COR-L47 (cell line): ENCODE data around the gene IL32.
A peak's percentile ranks its signal among the peaks of the same experiment; 100 is the strongest.

Experiments used
- DNase-seq: peaks from one replicate; lab custom pipeline; 2025; lab: John Stamatoyannopoulos, UW

The IL32 gene

GRCh38 chr16:3027983-3028715, 37.3 kb upstream of the IL32 start:
- peak; percentile 85 for DNase-seq

DNA sequence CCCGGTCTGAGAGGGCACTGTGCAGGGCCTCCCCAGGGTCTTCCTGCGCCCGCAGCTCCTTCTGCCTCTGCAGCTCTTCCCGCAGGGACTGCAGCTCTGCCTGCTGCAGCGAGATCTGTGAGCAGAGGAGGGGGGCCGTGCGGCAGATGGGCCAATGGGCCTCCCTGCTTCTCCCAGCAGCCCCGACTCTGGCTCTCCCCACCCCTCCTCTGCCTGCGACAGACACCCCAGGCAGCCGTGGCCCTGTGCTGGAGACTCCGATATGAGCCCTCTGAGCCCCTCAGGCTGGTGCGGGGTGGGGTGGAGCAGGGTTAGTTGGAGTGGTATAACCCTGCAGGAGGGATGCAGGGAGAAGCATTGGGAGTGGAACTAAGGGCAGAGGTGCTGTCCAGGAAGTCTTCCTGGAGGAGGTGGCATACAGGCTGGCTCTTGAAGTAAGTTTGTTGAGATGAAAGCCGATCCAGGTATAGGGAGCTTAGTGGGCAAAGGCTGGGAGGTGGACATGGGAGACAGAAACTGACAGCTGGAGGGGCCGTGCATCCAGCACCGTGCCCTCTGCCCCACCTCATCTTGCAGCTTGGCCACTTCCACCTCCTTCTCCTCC, 36.6 kb upstream of the IL32 start:
- DNase-seq = no peak

DNA sequence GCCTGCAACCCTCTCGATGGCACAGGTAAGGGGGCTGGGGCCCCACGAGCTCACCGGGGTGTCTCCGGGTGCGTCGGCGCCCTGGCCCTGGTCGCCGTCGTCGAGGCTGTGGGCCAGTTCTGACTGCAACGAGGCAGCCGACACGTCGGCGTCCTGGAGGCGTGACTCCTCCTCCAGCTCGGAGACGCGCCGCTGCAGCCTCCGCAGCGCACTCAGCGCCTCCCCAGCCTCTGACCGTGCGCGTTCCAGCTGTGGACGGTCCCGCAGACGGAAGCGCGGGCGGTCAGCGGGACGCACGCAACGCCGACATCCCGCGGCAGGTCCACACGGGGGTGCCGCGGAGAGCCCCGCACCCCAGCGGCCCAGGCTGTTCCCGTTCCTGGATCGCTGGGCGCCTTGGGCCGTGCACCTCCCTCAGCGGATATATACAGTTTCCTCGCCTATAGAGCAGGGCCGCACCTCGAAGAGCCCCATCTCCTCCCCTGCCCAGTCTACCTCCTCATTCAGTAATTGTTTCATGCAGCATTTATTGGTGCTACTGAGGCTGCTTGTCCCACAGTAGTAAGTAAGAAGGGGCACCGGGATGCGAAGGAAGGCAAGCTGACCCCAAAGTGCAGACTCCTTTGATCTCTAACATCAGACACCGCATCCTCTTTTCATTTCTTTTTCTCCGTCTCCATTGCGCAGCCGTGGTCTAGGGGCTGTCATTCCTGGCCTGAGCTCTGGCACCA, 35.8 kb upstream of the IL32 start:
- DNase-seq = no peak

DNA sequence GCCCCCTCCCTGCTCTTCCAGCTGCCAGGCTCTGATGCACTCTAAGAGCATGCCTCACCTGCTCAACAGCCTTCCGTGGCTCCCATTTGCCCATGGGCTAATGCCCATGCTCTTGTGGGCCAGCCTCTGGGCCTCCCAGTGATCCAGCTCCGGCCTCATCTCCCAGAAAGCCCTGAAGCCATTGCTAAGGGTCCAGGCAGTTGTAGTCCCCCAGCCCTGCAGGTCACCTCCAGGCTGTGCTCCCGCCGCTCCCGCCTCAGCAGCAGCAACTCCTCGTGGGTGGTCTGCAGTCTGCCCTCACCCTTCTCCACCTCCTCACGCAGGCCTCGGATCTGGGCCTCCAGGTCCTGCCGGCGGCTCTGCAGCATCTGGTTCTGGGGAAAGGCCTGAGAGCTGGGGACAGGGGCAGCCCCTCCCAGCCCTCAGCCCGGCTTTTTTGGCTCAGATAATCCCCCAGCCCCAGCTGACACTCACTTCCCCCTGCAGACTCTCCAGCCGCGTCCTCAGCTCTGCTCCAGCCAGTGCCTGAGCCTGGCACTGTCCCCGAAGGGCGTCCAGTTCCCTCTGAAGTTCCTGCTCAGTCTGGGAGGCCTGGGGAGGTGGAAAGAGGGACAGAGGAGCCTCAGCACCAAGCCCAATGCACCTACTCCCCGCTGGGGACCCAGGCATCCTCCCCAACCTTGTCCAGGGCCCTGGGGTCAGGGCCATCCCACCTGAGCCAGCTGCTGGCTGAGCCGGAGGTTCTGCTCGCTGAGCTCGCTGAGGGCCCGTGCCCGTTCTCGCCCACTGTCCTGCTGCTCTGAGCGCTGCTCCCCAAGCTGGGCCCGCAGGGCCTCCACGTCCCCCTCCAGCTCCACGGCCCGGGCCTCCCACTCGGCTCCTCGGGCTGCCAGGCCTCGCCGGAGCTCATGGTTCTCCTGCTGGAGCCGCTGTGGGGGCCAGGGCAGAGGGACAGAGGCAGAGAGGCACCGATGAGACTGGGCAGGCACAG, 34.9 kb upstream of the IL32 start:
- no peak for DNase-seq

DNA sequence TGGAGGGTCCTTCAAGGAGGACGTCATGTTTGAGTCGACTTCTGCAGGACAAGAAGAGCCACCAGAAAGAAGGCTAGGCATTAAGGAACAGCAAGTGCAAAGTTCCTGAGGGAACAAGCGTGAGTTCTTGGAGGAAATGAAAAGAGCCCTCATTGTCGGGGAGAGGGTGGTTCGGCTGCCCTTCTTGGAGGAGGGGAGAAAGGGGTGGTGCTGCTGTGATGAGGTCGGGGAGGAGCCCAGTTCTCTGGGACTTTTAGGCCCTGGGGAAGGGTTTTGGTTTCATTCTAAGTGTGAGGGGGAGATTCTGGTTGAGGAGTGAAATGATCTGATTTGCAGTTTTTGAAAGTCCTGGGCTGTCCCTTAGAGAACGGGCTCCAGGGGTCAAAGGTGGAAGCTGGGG, 32.8 kb upstream of the IL32 start:
- no peak for DNase-seq

DNA sequence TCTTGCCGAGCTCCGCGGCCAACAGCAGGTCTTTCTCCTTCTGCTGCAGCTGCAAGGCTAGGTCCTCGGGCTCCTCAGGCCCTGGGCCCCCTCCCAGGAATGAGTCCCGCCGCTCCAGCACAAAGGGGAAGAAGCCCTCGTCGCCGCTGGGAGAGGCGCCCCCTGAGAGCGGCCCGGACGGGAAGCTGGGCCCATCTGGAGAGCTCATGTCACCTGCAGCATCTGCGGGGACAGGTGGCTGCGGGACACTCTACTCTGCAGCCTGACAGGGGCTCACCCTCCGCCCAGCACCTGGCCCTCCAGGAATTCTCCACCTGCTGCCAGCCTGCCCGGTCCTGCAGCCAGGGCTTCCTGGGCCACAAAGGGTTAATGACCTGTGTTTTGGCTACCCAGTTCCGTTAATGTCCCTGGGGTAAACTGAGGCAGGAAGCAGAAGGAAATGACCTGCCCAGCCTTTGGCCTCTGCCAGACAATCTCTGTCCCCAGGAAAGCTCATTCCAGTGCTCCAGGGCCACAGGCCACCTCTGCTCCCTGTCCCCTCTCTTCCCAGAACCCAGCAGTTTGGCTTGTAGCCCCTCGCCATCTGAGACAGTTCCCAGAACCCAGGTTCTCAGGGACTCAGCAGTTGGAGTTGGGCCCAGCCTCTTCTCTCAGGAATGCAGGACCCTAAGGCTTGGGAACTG, 30.0 kb upstream of the IL32 start:
- DNase-seq = no peak

DNA sequence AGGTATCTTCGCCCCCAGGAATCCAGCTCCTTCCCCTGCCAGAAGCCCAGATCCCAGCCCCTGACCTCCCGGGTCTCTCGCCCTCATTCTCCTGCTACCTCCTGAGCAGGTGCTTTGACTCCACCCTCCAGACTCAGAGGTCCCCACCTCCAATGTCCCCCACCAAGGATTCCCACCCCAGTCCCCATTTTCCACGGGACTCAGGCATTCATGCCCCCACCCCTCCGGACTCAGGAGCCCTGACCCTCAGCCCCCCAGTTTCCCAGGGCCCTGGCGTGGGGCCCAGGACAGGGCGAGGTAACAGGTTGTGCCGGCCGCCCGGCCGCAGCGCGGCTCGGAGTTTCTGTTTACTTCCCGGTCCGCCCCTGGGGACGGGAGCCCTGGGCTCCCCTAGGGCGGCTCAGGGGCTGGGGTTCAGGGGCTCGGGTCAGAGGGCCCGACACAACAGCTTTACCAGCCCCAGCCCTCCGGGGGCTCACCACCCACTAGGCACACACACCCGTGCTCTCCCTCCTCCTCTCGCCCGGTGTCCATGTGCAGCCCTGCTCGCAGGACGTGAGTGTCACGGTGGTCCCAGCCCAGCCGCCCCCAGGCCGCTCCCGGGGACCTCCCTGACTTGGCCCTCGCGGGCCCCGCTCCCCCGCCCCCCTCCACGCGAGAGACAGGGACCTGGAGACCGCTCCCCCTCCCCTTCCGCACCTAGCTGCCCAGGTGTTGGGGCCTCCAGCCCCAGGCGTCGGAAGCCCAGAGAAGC, 29.3 kb upstream of the IL32 start:
- DNase-seq = no peak

GRCh38 chr16:3036726-3037315, 28.6 kb upstream of the IL32 start, which contains the start of gene BICDL2:
TSS of gene BICDL2 (minus strand) at chr16:3036944. CDS start at chr16:3035496, 1,448 bp downstream.
- no peak for DNase-seq

- no peak for DNase-seq
These were observed 27.2 kb upstream of the IL32 start for GRCh38 chr16:3038256-3038655.

GRCh38 chr16:3038896-3039295, 26.5 kb upstream of the IL32 start:
- DNase-seq = no peak

DNA sequence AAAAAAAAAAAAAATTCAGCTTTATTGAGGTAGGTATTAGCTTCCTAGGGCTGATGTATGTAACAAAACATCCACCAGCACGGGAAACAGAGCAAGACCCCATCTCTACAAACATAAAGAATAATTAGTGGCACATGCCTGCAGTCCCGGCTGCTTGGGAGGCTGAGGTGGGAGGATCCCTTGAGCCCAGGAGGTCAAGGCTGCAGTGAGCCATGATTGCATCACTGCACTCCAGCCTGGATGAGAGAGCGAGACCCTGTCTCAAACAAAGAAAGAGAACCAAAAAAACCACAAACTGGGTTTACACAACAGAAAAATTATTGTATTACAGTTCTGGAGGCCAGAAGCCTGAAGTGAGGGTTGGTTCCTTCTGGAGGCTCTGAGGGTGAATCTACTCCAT, 23.1 kb upstream of the IL32 start:
- DNase-seq = no peak

DNA sequence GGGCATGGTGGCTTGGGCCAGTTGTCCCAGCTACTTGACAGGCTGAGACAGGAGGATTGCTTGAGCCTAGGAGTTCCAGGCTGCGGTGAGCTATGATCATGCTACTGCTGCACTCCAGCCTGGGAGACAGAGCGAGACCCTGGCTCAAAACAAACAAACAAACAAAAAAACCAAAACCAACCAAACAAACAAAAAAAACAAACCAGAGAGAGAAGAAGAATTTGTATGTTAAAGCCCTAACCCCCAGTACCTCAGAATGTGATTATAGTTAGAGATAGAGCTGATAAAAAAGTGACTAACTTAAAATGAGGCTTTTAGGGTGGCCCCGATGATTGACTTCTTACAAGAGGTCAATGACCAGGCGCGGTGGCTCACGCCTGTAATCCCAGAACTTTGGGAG, 20.7 kb upstream of the IL32 start:
- no peak for DNase-seq

GRCh38 chr16:3045758-3046640, 19.4 kb upstream of the IL32 start, which contains the start of gene MMP25:
TSS of gene MMP25 (plus strand) at chr16:3046561. CDS start at chr16:3046918, 357 bp downstream.
- no peak for DNase-seq

DNA sequence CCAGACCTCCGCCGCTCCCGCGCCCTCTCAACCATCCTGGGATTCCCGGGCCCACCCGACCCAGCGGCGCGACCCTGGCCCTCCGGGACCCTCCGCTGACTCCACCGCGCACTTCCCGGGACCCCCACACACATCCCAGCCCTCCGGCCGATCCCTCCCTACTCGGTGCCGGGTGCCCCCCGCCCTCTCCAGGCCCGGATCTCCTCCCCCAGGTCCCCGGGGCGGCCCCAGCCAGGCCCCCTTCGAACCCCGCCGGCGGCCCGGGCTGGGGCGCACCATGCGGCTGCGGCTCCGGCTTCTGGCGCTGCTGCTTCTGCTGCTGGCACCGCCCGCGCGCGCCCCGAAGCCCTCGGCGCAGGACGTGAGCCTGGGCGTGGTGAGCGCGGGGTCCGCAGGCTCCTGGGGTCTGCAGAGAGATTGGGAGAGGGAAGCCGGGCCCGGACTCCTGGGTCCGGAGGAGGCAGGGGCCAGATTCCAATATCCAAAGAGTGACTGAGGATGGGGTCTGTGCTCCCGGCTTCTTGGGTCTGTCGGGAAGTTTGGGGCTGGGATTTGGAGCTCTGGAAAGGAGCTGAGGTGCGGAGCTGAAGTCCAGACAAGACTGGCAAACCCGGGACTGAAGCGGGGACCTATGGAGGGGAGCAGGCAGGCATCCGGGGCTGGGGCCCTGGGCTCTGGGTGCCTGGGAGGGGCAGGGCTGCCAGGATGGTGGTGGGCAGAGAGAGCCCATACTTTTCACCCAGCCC, 18.6 kb upstream of the IL32 start:
- DNase-seq = no peak

- no peak for DNase-seq
These were observed 18.1 kb upstream of the IL32 start for GRCh38 chr16:3047387-3047720.

GRCh38 chr16:3049921-3050481, 15.4 kb upstream of the IL32 start:
- no peak for DNase-seq

DNA sequence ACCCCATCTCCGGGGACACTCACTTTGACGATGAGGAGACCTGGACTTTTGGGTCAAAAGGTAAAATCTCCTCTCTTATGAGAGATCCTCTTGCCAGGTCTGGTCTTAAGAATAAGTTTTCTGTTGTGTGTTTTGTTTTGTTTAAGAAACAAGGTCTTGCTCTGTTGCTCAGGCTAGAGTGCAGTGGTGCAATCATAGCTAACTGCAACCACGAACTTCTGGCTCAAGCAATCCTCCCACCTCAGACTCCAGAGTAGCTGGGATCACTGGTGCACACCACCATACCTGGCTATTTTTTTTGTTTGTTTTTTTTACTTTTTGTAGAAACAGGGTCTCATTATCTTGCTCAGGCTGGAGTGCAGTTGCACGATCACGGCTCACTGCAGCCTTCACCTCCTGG, 15.0 kb upstream of the IL32 start:
- DNase-seq = no peak

GRCh38 chr16:3051009-3051408, 14.4 kb upstream of the IL32 start:
- no peak for DNase-seq
